ENCODE data around the gene CDH13.

Gene CDH13

DNA sequence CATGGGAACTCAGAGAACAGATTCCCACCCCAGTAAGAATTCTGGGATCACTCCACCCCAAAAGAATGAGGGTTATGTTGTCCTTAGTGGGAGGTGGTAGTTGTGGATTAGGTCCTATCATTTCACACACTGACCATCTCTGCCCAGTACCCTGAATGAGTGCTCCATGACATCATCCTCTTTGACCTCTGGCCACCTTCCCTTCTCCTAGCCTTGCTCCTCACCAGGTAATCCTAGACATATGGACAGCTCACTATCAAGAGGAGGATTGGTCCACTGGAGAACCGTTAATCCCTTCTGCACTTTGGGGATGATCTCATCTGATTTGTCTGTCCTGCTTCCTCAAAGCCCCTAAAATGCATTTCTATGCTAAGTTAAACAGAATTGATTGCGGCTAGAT lies 642.8 kb downstream of the CDH13 start:
- DNase-seq, result no peak

DNA sequence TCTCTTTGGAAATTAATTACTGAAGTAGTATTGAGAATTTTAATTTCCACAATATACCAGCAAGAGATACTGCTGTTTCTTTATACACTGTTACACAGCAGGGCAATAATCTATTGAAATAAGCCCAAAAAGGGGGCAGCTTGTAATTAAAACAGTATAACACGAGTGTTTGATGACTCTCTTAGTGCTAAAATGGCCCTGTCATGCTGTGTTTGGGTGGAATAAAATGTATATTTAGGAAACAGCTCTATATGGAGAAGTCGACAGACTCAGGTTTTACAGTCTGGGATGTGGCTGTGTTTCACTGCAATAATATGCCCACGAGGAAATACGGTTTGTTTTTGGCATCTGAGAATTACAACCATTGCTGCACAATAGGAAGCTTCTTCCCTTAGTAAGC lies 643.3 kb downstream of the CDH13 start:
- no peak for DNase-seq

DNA sequence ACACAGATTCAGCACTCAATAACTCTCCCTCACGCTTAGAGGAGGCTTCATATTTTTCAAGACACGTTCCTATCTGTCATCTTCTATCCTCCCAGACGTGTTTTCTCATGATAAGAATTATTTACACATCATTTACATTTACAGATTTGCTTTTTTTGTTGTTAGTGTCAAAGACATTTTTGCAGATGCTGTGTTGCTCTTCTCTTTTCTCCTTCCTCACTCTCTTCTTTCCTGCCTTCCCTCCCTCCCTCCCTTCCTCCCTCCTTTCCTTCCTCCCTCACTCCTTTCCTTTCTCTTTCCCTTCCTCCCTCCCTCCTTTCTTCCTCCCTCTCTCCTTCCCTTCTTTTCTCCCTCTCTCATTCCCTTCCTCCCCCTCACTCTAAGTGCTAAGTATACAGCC lies 643.9 kb downstream of the CDH13 start:
- no peak for DNase-seq

DNA sequence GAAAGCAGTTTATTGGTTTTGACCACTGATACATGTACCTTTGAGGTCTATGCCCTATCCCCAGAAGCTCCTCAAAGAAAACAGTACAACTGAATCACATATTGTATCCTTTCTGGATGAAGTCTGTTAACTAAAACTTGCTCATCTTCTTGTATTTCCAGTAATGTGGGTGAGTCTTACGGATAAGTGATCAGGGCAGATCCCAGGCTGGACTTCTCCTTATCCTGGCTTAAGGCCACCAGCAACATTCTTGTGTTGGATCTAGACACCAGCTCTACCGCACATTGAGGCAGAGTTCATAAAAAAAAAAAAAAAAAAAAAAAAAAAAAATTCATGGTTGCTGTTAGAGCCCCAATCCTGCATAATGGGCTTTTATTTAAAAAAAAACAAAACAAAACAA lies 644.4 kb downstream of the CDH13 start:
- no peak for DNase-seq

DNA sequence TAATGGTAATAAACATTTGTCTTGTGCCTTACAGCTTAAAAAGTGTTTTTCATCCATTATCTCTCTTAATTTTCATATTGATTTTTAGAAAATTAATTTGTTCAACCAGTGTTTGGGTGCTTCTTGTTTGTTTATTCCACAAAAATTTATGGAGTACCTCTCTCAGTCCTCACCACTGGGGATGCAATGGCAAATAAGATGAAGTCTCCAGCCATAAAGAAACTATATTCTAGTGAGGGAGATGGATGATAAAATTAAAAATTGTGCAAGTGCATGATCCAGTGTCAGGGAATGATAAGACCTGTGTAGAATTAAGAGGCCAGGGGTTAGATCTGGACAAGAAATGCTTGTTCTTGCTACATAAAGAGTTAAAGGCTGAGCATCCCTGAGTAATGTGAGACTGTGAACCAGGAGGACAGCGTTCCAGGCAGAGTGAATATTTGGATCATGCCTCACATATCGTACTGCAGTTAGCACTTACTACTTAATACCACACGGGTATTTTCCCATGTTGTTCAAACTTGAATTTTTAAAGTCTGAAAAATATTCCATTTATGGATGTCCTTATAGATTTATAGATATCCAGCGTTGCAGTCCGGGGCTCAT lies 645.3 kb downstream of the CDH13 start:
- DNase-seq, result no peak

DNA sequence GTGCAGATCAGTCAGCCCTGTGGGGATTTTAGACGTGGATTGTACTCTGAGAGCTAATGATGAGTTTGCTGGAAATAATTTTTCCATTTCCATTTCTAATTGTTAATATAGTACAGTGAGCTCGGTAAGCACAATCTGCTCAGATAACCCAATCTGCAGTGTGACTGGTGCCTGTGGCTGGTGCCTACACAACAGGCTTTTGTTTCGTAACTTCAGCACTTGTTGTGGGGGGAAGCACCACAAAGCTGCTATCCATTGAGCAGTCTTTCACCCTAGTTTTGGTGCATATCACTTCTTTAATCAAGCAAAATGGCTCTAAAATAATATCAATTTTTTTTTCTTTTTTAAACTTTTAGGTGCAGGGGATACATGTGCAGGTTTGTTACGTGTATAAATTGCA lies 646.1 kb downstream of the CDH13 start:
- no peak for DNase-seq

DNA sequence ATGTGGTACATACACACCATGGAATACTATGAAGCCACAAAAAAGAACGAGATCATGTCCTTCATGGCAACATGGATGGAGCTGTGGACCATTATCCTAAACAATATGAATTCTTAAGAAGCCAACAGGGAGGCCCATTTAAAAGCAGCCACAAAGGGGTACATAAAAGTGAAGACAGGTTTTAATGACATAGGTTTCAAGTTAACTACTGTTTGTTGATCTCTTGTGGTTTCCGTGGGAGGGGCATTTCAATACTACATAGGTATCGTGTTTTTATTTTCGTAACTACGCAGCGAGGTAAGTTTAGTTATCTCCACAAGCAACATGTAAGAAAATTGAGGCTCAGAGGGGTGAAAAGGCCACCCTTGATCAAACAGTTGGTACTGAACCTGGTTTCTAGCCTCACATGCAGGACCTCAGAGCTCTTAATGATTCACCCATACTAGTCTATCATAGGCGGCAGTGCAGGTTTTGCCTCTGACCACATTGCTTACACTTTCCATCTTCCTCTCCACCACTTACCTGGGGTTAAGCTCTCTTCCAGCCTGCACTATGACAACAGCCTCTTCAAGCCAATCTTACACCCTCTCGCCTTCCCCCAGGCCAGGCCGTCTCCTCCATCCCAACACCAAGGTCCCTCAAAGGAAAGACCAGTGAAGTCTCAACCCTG lies 646.9 kb downstream of the CDH13 start:
- DNase-seq, result no peak

DNA sequence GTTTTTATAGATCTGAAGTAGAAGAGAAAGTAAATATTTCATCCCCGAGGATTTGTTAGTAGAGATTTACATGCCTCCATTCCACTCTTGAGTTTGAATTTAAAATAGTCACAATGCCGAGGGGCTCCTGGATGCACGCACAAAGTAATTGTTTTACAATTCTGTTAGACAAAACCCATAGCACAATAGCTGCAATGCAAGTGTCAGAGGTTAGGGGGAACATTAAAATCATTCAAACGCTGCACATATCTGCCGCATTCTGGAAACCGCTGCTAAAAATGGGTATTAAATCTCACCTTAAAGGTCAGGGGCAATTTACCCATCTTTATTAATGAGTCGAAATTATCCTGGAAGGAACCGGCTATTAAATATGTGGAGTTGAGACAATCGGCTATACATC lies 652.5 kb downstream of the CDH13 start:
- DNase-seq, result no peak

DNA sequence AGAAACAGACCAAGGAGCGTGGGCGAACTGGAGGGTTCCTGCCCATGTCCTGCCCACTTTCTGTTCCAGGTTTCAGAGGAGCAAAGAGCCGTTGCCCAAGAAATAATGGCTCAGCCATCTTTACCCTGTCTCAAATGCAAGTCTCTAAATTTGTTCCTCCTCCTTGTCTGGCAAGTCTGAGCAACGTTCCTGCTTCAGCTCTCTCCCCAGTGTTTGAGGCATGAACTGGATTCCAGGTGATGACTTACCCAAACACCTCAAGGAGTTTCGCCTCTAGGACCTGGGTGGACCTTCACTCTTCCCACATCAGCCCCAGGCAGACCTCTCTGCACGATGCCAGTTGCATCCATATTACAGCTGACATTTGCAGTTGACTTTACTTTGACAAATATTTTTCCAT lies 659.2 kb downstream of the CDH13 start:
- no peak for DNase-seq

DNA sequence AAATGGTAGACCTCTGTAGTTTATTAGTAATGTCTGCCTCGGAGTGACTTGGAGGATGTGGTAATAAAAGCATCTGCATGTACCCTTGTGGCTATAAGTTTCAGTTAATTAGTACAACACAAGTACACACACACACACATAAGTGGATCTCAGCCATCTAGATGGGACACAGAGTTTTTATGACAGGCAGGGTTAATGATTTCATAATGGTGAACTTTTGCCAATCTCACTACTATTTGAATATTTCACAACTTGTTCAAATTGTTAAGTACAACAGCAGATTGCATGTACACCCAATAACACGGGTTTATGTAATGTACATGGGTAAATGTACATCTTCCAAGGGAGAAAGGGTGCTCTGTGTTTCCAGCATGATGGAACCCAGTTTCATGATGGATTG lies 669.7 kb downstream of the CDH13 start:
- no peak for DNase-seq

DNA sequence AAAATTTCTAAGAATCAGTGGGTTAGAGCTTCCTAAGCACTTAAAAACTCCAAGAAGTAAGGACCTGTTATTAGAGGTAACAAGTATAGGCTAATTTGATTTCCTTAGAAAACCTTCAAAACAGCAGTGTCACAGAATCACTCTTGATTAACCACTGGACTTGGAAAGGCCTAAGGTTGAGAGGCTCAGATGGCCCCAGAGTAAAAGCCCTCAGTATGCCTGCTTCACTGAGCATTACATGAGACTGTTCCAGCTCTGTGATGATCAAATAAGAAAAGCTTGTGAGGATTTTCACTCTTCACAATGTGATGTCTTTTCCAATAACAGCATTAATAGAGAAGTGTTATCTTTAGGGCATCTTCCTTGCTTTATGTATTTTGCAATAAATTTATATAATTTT lies 671.8 kb downstream of the CDH13 start:
- no peak for DNase-seq

DNA sequence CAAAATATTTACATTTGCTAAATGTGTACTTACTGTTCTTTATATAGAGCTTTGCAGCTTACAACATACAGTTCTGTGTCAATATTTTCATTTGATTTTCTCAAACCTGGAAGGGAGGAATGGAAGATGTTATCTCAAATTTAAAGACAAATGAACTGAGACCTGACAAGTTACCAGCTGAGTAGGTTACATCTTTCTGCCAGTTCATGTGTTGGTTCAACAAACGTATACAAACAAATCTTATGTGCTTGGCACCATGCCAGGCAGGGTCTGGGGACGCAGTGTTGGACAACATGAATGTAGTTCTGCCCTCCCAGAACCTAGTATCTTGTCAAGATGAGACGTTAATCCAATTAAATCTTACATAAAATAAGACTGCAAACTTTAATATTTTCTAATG lies 673.6 kb downstream of the CDH13 start:
- DNase-seq, result no peak

DNA sequence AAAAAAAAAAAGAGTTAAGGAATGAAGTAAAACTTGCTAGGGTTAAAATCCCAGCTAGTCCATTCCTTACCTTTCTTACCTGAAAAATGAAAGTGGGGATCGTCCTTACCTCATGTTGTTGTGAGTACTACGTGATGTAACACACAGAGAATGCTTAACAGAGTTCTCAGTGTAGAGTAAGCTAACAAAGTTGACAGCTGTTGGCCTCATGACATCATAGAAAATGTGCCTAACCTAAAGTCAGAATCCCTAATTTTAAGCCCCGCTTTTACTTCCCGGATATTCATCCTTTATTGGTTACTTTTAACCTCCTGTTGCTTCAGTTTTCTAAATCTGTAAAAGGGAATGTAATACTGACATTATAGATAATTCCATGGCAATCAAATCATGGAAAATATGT lies 675.2 kb downstream of the CDH13 start:
- no peak for DNase-seq

DNA sequence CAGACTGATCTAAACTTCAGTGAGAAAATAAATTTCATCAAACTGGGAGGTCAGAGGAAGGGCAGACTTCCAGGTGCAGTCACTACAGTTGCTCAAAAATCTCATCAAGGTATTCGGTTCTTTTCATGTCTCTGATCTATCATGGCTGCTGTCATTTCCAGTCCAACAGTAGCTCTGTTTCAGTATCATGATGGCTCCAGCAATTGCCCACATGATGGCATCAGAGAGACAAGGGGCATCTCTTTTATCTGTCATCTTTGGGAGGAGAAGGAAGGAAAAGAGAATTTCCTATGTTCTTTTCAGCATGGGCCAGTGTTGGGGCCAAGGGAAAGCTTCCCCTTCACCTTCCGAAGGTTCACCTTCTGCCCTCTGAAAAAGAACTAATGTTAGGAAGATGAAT lies 676.1 kb downstream of the CDH13 start:
- DNase-seq, result no peak

DNA sequence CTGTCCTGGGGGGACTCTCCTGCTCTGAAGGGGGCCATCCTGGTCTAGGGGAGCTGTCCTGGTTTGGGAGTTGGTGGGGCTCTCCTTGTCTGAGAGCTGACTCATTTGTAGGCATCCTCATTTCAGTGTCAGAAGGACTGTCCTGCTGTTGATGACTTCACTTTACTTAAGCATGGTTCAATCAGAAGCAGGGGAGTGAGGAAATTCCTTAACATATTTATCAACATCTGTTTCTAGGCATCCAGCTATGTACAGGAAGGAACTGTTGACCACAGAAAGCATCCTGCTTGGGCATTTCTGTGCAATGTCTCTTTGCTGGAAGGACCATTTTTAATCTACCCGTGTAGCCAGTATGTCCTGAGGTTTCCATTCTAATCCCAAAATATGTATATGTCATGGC lies 678.3 kb downstream of the CDH13 start:
- DNase-seq, result no peak

DNA sequence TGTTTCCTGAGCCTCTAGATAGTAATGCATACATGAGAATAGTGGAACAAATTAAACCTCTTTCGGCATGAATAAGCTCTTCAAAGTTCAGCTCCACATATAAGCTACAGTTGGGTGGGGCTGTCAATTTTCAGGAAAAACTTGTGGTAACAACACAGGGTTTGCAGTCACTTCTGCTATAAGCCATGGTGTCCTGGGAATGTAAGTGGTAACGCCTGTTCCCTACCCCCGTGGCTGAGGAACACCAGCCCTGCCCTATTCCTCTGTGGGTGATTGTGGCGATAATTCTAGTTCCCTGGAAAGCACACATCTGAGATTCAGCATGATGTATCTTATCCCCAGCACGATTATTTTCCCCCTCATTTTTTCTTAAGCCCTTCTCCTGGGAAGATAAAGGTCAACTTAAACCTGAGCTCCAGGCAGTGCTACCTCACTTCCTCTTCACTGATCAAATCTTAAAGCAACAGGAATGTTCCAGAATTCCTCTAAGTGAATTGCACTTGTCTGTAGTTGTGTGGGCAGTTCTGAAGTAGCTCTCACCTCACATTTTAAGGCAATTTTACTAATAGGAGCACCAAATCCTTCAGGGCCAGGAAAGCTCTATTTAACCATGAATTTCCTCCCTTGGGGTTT lies 680.3 kb downstream of the CDH13 start:
- no peak for DNase-seq

DNA sequence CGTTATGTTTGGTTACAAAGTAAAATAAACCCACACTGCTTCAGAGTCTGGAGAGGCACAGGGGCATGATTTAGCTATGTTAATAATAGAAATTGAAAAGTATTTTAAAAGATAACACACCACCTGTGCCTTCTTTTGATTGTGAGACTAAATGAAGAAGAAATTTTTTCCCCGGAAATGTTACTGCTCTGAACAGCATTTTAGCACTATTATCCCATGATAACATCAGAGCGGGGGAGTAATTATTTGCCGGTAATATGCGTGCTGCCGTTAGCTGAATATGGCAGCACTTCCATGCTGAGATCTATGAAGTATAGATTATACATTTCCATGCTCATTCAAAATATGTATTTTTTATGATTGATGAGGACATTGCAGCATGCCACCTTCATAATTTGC lies 680.8 kb downstream of the CDH13 start:
- DNase-seq, result no peak

DNA sequence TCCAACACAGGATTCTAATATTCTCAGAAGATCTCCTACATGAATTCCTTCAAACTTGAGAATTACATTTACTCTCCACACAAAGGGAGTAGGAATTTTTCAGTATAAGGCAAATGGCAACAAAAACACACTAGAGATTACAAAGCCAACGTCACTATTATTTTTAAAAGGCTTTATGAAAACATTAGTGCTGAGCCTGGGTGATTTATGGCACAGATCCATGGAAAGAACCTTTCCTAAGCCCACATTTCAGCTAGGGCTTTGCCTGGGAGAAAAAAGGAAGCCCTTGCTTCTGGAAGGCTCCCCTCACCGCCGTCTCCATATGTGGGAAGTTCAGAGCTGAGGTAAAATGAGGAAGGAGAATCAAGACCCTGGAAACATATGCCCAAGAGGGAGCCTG lies 681.6 kb downstream of the CDH13 start:
- DNase-seq, result no peak

DNA sequence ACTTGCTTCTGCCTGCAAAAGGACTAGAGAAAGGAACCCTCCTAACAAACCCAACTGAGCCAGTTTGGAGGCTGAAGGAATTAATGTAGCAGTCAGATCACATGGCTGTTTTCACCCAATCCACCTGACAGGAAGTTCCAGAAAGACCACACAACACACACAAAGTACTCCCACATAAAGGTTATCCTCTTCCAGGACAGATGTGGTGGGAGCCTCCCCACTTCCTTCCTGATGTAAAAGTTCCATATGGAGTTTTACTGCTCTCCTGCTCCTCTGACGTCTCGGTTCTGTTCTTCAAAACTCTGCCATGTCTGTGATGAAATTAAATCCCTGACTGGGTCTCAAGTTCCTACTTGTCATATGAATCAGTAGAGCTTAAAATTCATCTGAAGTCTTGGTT lies 684.0 kb downstream of the CDH13 start:
- no peak for DNase-seq

DNA sequence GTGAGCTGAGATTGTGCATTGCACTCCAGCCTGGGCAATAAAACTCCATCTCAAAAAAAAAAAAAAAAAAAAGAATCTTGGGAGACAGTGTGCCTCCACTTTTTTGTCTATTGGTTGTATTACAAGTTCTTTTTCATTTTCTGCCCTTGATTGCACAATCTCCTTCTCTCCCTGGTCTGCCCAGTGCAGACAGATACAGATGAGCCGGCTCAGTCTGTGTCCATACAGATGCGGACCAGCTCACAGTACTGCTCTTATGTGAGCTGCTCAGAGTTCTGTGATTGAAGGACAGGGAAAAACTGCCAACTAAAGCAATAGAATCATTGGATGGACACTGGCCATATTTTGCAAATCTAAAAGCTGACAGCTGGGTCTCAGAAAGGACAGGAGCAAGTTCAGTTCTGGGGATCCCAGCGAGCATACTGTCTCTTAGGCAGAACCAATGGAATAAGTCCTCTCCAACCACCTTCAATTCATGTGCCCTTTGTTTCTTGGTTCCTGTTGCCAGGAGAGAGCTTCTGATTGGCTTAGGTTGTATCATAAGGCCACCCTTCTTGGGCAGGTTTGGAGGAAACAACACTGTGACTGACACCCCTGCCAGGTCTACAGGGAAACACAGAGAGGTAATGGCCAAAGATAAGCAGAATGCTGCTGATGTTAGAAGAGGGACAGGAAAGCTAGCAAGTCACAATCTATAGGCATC lies 685.4 kb downstream of the CDH13 start:
- no peak for DNase-seq

DNA sequence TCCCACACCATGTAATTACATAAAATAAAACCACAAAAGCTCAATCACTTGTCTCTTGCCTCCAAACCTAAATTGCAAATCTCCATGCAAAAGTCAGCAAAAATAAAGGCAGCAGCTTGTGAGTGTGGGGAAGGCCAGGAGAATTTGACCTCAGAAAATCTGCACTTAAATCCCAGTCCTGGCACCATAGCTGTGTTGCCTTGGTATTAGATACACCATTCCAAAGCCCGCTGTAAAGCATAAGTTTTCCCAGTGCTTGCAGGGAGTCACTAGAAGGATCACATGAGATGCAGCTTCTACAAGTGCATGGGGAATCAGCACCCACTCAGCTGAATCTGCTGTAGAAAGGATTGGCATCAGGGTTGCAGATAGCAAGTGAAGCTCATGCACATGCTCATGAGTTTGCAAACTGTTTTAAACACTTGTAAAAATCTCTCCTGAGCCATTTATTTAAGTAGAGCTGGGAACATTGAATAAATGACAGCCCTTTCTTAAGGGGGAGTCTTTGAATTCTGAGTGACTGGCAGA lies 686.0 kb downstream of the CDH13 start:
- DNase-seq, result no peak

DNA sequence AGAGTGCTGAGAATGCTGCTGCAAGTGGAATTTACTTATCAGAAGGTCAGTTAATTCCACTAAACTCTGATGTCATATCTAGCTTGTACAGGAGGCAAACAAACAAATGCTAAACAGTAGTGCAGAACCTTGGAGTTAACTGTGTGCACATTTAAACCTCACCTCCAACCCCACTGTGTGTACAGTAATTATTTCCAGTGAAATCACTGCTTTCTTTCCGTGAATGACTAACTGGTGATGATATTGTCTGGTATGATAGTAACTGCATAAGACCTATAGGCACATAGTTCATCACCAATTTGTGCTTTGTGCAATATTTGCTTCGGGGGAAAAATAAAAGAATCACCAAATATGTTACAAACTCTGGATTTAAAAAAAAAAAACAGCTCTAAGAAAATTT lies 688.5 kb downstream of the CDH13 start:
- DNase-seq, result no peak

DNA sequence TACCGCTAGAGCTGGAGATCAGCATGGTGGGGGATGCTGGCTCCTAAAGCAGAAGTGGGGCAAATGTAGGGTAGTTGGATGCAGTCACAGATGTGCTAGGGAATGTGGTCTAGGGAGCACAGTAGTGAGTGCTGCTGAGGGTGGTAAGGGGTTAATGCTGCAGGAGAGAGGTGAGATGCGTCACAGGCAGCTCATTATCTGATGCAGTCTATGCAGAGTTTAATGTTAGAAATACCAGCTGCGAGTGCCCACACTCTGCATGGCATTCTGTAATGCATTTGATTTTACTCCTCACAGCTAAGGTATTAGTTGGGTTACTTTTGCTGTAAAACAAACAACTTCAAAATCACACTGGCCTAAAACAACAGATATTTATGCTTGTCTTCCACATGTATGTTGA lies 689.7 kb downstream of the CDH13 start:
- DNase-seq, result no peak

DNA sequence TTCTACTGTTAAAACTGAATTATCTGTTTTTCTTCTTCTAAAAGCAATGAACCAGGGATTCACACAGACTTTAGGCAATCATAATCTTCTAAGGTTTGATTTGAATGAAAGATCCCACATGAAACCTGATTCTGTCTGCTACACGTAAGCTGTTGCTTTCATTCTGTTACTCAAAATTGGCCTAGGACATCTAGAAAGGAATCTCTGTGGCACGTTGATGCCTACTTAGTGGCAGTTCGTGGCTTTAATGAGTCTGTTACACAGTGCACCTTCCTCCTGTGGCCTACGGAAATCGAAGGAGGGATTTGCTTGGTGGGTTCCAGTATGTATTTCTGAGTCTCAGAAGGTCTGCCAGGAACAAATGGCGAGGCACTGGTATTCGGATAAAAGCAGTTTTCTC lies 691.6 kb downstream of the CDH13 start:
- DNase-seq, result no peak

All from stimulated activated CD4-positive, alpha-beta T cell treated with anti-CD3 and anti-CD28 coated beads, Interleukin-2, amount 100 ng/mL, for 24 hours (primary cell).